Measurements from ENCODE around the gene FABP3.

Gene FABP3

GRCh38 chr1:31324992-31325391 lies 47.9 kb downstream of the FABP3 start:
- no peak for TF ChIP-seq CTCF (IDR thresholded peaks at IDR 0.05; ENCODE audit: control insufficient read depth, extremely low read depth, insufficient read depth)
- DNase-seq (ENCODE audit: low read depth), result no peak
- no peak overlapping the region for H3K4me3 ChIP-seq (ENCODE audit: low read depth, low read length)

- no peak for TF ChIP-seq CTCF (IDR thresholded peaks at IDR 0.05; ENCODE audit: control insufficient read depth, extremely low read depth, insufficient read depth)
- no peak for DNase-seq (ENCODE audit: low read depth)
- no peak overlapping the region for H3K4me3 ChIP-seq (ENCODE audit: low read depth, low read length)
These were observed 48.8 kb downstream of the FABP3 start for GRCh38 chr1:31324093-31324492.

- DNase-seq (ENCODE audit: low read depth), result no peak
- no peak for TF ChIP-seq CTCF (IDR thresholded peaks at IDR 0.05; ENCODE audit: control insufficient read depth, extremely low read depth, insufficient read depth)
- H3K4me3 ChIP-seq (ENCODE audit: low read depth, low read length), result no peak overlapping the region
These were observed 54.7 kb downstream of the FABP3 start for GRCh38 chr1:31318146-31318545.

DNA sequence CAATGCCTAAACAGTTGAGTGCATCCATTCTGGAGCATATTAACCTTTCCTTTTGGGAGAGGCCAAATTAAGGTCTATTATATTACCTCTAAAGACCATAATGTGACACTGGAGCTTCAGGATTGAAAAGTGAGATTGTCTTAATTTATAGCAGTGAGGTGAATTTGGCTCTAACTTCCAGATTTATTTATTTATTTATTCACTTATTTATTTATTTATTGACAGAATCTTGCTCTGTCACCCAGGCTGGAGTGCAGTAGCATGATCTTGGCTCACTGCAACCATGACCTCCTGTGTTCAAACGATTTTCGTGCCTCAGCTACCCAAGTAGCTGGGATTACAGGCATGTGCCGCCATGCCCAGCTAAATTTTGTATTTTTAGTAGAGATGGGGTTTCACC lies 57.0 kb downstream of the FABP3 start:
- no peak for TF ChIP-seq CTCF (IDR thresholded peaks at IDR 0.05; ENCODE audit: control insufficient read depth, extremely low read depth, insufficient read depth)
- DNase-seq (ENCODE audit: low read depth), result no peak

More for the DNA sequence above, 57.0 kb downstream of the FABP3 start:
- no peak overlapping the region for H3K4me3 ChIP-seq (ENCODE audit: low read depth, low read length)
